Naive B cell (primary cell): ENCODE measurements around the gene FIZ1. TPM values are rescaled to one million over a fixed set of nuclear protein-coding genes. Genes with fewer than 3 reads are reported as not detected.

Source experiments
- ATAC-seq, 2 donors: fragments of 150-1000 bp; cut with Tn5 transposase; 2 replicates each; pipeline ENCODE4 v1.10.0; 2021; ENCODE audit warnings: low read depth in 2 of 2, mild to moderate bottlenecking in 2 of 2, moderate library complexity in 2 of 2
- DNase-seq: peaks from one replicate; pipeline ENCODE4 v3.0.0; 2022
- H3K27ac Mint-ChIP-seq, 6 donors: one replicate each; pipeline ENCODE4 v1.8.0; 2020 to 2022; ENCODE audit warnings: mild to moderate bottlenecking in 6 of 6, mixed read lengths in 6 of 6, moderate library complexity in 5 of 6, inconsistent platforms in 2 of 6
- H3K27me3 Mint-ChIP-seq, 3 donors: one replicate each; pipeline ENCODE4 v1.8.0; 2021 to 2022; ENCODE audit warnings: mixed read lengths in 3 of 3, mild to moderate bottlenecking in 1 of 3
- H3K36me3 Mint-ChIP-seq, 2 donors: one replicate each; pipeline ENCODE4 v1.8.0; 2020 to 2022; ENCODE audit warnings: mixed read lengths in 2 of 2, inconsistent platforms in 1 of 2, mild to moderate bottlenecking in 1 of 2
- H3K4me1 Mint-ChIP-seq, 3 donors: one replicate each; pipeline ENCODE4 v1.8.0; 2020 to 2022; ENCODE audit warnings: mixed read lengths in 3 of 3, inconsistent platforms in 1 of 3, mild to moderate bottlenecking in 1 of 3, moderate library complexity in 1 of 3
- H3K4me3 Mint-ChIP-seq, 8 donors: one replicate each; pipeline ENCODE4 v1.8.0; 2020 to 2022; ENCODE audit warnings: mild to moderate bottlenecking in 8 of 8, mixed read lengths in 8 of 8, moderate library complexity in 8 of 8, inconsistent platforms in 2 of 8
- H3K9me3 Mint-ChIP-seq, 7 donors: one replicate each; pipeline ENCODE4 v1.8.0; 2020 to 2022; ENCODE audit warnings: mixed read lengths in 7 of 7, mild to moderate bottlenecking in 5 of 7, inconsistent platforms in 2 of 7, moderate library complexity in 1 of 7
- polyA plus RNA-seq, 6 donors: library from polyadenylated mRNA; unstranded; fragments of 300-500 nt; fragmentation: Illumina TruSeq; gene quantifications; one replicate each; pipeline ENCODE4 v1.2.3, GENCODE V29; 2021; ENCODE audit warnings: low read depth in 6 of 6

FIZ1 gene
- polyA plus RNA-seq, 6 donors from 2014 or later, result 2.3 to 5.2 (median 3.2) TPM

- H3K36me3 Mint-ChIP-seq, result no peaks in the 10 kb centered on the region
- H3K4me1 Mint-ChIP-seq, result peaks cover 12 to 22% (median 17%) of the 10 kb centered on the region in 3 donors
- peaks cover 0 to 5% (median 0%) of the 10 kb centered on the region in 7 donors for H3K9me3 Mint-ChIP-seq
- DNase-seq (no peak), ATAC-seq (no peak)
- H3K27me3 Mint-ChIP-seq, result peaks cover 0 to 4% (median 0%) of the 10 kb centered on the region in 3 donors
- peak overlapping the region in 4 of 8 donors; percentile 29 to 65 (median 32) for H3K4me3 Mint-ChIP-seq
- H3K27ac Mint-ChIP-seq, result no peak overlapping the region
These were observed 27.0 kb upstream of the FIZ1 start for GRCh38 chr19:55626350-55626749.

- peaks cover 0 to 5% (median 0%) of the 10 kb centered on the region in 7 donors for H3K9me3 Mint-ChIP-seq
These were observed 25.6 kb upstream of the FIZ1 start for GRCh38 chr19:55625004-55625326.

GRCh38 chr19:55624109-55625003 lies 25.0 kb upstream of the FIZ1 start, which contains the start of gene ZNF784:
Gene ZNF784 (minus strand): TSS chr19:55624566. CDS start chr19:55624561, 5 bp downstream.
- H3K4me3 Mint-ChIP-seq, result peak within 1 kb of the TSS; percentile 87 to 98 (median 94)
- H3K9me3 Mint-ChIP-seq, result peaks cover 0 to 5% (median 0%) of the 10 kb centered on the region in 7 donors
- peak within 1 kb of the TSS; percentile 96 to 100 (median 98) for H3K27ac Mint-ChIP-seq
- DNase-seq (peak; percentile 91), ATAC-seq (peak; percentile 72 to 76)
- peaks cover 0 to 4% (median 0%) of the 10 kb centered on the region in 3 donors for H3K27me3 Mint-ChIP-seq
- no peaks in the 10 kb centered on the region for H3K36me3 Mint-ChIP-seq
- peaks cover 12 to 31% (median 20%) of the 10 kb centered on the region in 3 donors for H3K4me1 Mint-ChIP-seq

More at GRCh38 chr19:55625004-55625326, 25.6 kb upstream of the FIZ1 start:
- Mint-ChIP-seq H3K27me3 (peaks cover 0 to 4% (median 0%) of the 10 kb centered on the region in 3 donors), H3K4me1 (peaks cover 12 to 31% (median 17%) of the 10 kb centered on the region in 3 donors), H3K27ac (peak overlapping the region; percentile 96 to 100 (median 98)), H3K36me3 (no peaks in the 10 kb centered on the region), H3K4me3 (peak overlapping the region; percentile 87 to 98 (median 94))
- DNase-seq (no peak), ATAC-seq (no peak)

GRCh38 chr19:55623561-55623960 lies 24.2 kb upstream of the FIZ1 start:
- no peak for DNase-seq
- Mint-ChIP-seq H3K27me3 (peaks cover 0 to 4% (median 0%) of the 10 kb centered on the region in 3 donors), H3K36me3 (no peaks in the 10 kb centered on the region), H3K9me3 (peaks cover 0 to 5% (median 0%) of the 10 kb centered on the region in 7 donors), H3K4me1 (peaks cover 12 to 31% (median 20%) of the 10 kb centered on the region in 3 donors), H3K4me3 (peak overlapping the region in 6 of 8 donors; percentile 46 to 98 (median 90)), H3K27ac (peak overlapping the region in 3 of 6 donors; percentile 96 to 97 (median 97))
- ATAC-seq, result no peak

DNA sequence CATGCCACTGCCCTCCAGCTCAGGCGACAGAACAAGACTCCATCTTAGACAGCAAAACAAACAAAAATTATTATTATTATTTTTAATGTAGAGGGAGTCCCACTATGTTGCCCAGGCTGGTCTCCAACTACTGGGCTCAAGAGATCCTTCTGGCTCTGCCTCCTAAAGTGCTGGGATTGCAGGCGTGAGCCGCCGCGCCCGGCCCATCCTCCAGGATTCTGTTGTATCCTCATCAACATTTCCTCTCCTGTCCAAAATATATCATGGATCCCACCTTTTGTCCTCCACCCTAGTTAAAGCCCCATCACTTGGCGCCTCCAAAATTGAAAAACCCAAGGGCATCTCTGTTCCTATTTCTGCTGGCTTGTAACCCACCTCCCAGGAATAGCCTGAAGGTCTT lies 23.8 kb upstream of the FIZ1 start:
- peak overlapping the region in 3 of 6 donors; percentile 12 to 97 (median 33) for H3K27ac Mint-ChIP-seq
- peaks cover 0 to 5% (median 0%) of the 10 kb centered on the region in 7 donors for H3K9me3 Mint-ChIP-seq
- peak overlapping the region in 4 of 8 donors; percentile 26 to 88 (median 72) for H3K4me3 Mint-ChIP-seq
- peaks cover 0 to 3% (median 0%) of the 10 kb centered on the region in 3 donors for H3K27me3 Mint-ChIP-seq
- H3K36me3 Mint-ChIP-seq, result no peaks in the 10 kb centered on the region
- peaks cover 12 to 31% (median 20%) of the 10 kb centered on the region in 3 donors for H3K4me1 Mint-ChIP-seq
- no peak for DNase-seq
- no peak for ATAC-seq

DNA sequence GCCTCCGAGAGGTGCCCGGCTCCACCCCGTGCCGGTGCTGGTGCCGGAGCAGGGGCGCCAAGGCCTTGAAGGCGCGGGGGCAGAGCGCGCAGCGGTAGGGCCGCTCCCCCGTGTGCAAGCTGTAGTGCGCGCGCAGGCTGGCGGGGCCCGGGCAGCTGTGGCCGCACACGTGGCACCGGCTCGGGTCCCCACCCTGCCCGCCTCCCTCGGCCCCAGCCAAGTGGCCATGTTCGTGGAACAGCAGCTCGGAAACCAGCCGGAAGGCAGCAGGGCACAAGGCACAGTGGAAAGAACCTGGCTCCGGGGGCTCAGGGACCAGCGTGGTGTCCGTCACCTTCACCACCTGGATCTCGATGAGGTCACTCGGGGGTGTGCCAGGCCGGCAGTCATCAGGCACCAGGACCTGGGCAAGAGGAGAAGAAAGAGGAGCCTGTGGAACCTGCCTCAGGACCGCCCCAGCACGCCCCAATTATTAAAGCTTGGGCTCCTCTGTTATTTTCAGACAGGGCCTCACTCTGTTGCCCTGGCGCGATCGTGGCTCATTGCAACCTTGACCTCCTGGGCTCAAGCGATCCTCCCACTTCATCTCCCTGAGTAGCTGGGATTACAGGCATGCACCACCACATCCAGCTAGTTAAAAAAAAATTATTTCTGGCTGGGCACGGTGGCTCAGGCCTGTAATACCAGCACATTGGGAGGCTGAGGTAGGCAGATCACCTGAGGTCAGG lies 23.1 kb upstream of the FIZ1 start:
- no peak for DNase-seq
- no peak overlapping the region for H3K4me3 Mint-ChIP-seq
- H3K4me1 Mint-ChIP-seq, result peaks cover 12 to 31% (median 20%) of the 10 kb centered on the region in 3 donors
- H3K9me3 Mint-ChIP-seq, result peaks cover 0 to 5% (median 0%) of the 10 kb centered on the region in 7 donors
- H3K27ac Mint-ChIP-seq, result no peak overlapping the region
- H3K27me3 Mint-ChIP-seq, result no peaks in the 10 kb centered on the region
- no peaks in the 10 kb centered on the region for H3K36me3 Mint-ChIP-seq
- ATAC-seq, result no peak

- DNase-seq, result no peak
- Mint-ChIP-seq H3K4me3 (no peak overlapping the region), H3K27me3 (no peaks in the 10 kb centered on the region), H3K36me3 (no peaks in the 10 kb centered on the region), H3K27ac (no peak overlapping the region), H3K9me3 (peaks cover 0 to 5% (median 0%) of the 10 kb centered on the region in 7 donors), H3K4me1 (peaks cover 12 to 31% (median 20%) of the 10 kb centered on the region in 3 donors)
- ATAC-seq, result no peak
These were observed 22.4 kb upstream of the FIZ1 start for GRCh38 chr19:55621673-55622231.

DNA sequence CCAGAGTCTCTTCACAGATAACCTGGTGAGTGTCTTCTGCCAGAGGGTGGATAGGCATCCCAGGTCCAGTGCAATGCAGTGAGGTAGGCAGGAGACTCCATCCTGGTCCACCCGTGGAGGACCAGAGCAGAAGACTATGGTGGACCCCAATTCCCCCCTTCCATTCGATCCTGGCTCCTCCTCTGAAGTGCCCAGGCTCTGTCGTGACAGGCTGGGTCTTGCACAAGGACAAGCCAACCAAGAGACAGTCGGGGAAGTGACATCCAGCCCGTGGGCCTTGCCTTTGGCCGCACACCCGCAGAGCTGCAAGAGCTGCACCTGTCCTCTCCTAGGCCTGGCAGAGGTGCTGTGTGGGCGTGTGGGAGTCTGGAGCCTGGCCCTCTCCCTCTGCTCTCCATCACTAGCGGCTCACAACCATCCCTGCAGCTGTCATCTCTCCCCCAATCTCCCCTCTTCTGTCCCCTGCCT lies 21.9 kb upstream of the FIZ1 start:
- ATAC-seq (no peak), DNase-seq (no peak)
- H3K4me1 Mint-ChIP-seq, result peaks cover 12 to 31% (median 20%) of the 10 kb centered on the region in 3 donors
- peak overlapping the region in 1 of 6 donors; percentile 26 for H3K27ac Mint-ChIP-seq
- H3K27me3 Mint-ChIP-seq, result no peaks in the 10 kb centered on the region
- H3K36me3 Mint-ChIP-seq, result no peaks in the 10 kb centered on the region
- peaks cover 0 to 5% (median 0%) of the 10 kb centered on the region in 7 donors for H3K9me3 Mint-ChIP-seq
- no peak overlapping the region for H3K4me3 Mint-ChIP-seq

GRCh38 chr19:55620410-55621204 lies 21.3 kb upstream of the FIZ1 start:
- ATAC-seq, result no peak
- no peaks in the 10 kb centered on the region for H3K27me3 Mint-ChIP-seq
- H3K4me1 Mint-ChIP-seq, result peaks cover 12 to 31% (median 20%) of the 10 kb centered on the region in 3 donors
- peak overlapping the region in 2 of 6 donors; percentile 26 to 49 for H3K27ac Mint-ChIP-seq
- no peaks in the 10 kb centered on the region for H3K36me3 Mint-ChIP-seq
- peaks cover 0 to 5% (median 0%) of the 10 kb centered on the region in 7 donors for H3K9me3 Mint-ChIP-seq
- peak overlapping the region in 1 of 8 donors; percentile 29 for H3K4me3 Mint-ChIP-seq
- DNase-seq, result no peak

GRCh38 chr19:55619286-55619685 lies 20.0 kb upstream of the FIZ1 start:
- Mint-ChIP-seq H3K9me3 (peaks cover 0 to 5% (median 0%) of the 10 kb centered on the region in 7 donors), H3K4me1 (peaks cover 8 to 22% (median 15%) of the 10 kb centered on the region in 3 donors), H3K4me3 (no peak overlapping the region), H3K27me3 (no peaks in the 10 kb centered on the region), H3K36me3 (no peaks in the 10 kb centered on the region), H3K27ac (peak overlapping the region in 2 of 6 donors; percentile 6 to 38)
- no peak for DNase-seq
- no peak for ATAC-seq

GRCh38 chr19:55618426-55618825 lies 19.1 kb upstream of the FIZ1 start:
- no peaks in the 10 kb centered on the region for H3K36me3 Mint-ChIP-seq
- no peaks in the 10 kb centered on the region for H3K27me3 Mint-ChIP-seq
- ATAC-seq (no peak), DNase-seq (no peak)
- H3K9me3 Mint-ChIP-seq, result no peaks in the 10 kb centered on the region
- H3K27ac Mint-ChIP-seq, result peak overlapping the region in 1 of 6 donors; percentile 57
- H3K4me1 Mint-ChIP-seq, result peaks cover 4 to 13% (median 9%) of the 10 kb centered on the region in 3 donors
- no peak overlapping the region for H3K4me3 Mint-ChIP-seq

- Mint-ChIP-seq H3K4me3 (no peak overlapping the region), H3K27me3 (no peaks in the 10 kb centered on the region), H3K27ac (peak overlapping the region in 2 of 6 donors; percentile 61 to 69), H3K4me1 (peaks cover 12 to 18% (median 14%) of the 10 kb centered on the region in 3 donors), H3K9me3 (no peaks in the 10 kb centered on the region), H3K36me3 (no peaks in the 10 kb centered on the region)
- DNase-seq (no peak), ATAC-seq (no peak)
These were observed 18.1 kb upstream of the FIZ1 start for GRCh38 chr19:55617426-55617825.
